Mucosa of rectum (tissue), 2 donors: ENCODE measurements around the gene KDM4F.

Experiments
- H3K27ac ChIP-seq, 2 donors: one replicate each; pipeline ENCODE4 v1.7.0; 2013; ENCODE audit warnings: inconsistent platforms in 2 of 2, low read depth in 2 of 2, low read length in 2 of 2
- H3K27me3 ChIP-seq, 2 donors: one replicate each; pipeline ENCODE4 v1.7.0; 2013; ENCODE audit warnings: low read length in 2 of 2; ENCODE audit not compliant: control insufficient read depth in 2 of 2, insufficient read depth in 2 of 2
- H3K36me3 ChIP-seq, 2 donors: one replicate each; pipeline ENCODE4 v1.7.0; 2013; ENCODE audit warnings: low read length in 2 of 2; ENCODE audit not compliant: control insufficient read depth in 2 of 2, insufficient read depth in 2 of 2
- H3K4me1 ChIP-seq, 2 donors: one replicate each; pipeline ENCODE4 v1.7.0; 2013; ENCODE audit warnings: low read length in 2 of 2, mild to moderate bottlenecking in 1 of 2; ENCODE audit not compliant: control insufficient read depth in 2 of 2, insufficient read depth in 2 of 2
- H3K4me3 ChIP-seq, 2 donors: one replicate each; pipeline ENCODE4 v1.7.0; 2013; ENCODE audit warnings: low read length in 2 of 2
- H3K9ac ChIP-seq, 2 donors: one replicate each; pipeline ENCODE4 v1.7.0; 2013; ENCODE audit warnings: low read length in 2 of 2, low read depth in 1 of 2, mild to moderate bottlenecking in 1 of 2
- H3K9me3 ChIP-seq, 2 donors: one replicate each; pipeline ENCODE4 v1.7.0; 2013; ENCODE audit warnings: low read length in 2 of 2; ENCODE audit not compliant: control insufficient read depth in 2 of 2
- donor health status: healthy.
- donor health status: Normal muscosa, but diverticular disease.

Gene KDM4F

GRCh38 chr11:95076416-95076815, 27.2 kb downstream of the KDM4F start:
- H3K4me3 ChIP-seq: no peak overlapping the region

GRCh38 chr11:95076981-95077380, 27.8 kb downstream of the KDM4F start:
- H3K9ac ChIP-seq: no peak overlapping the region
- no peak overlapping the region for H3K27ac ChIP-seq
- H3K4me1 ChIP-seq: peaks cover 0 to 15% of the 10 kb centered on the region in 2 donors
- H3K36me3 ChIP-seq: no peaks in the 10 kb centered on the region
- H3K9me3 ChIP-seq: no peaks in the 10 kb centered on the region
- H3K27me3 ChIP-seq: no peaks in the 10 kb centered on the region
- no peak overlapping the region for H3K4me3 ChIP-seq

More at GRCh38 chr11:95076416-95076815, 27.2 kb downstream of the KDM4F start:
- H3K9ac ChIP-seq: no peak overlapping the region
- H3K27ac ChIP-seq: no peak overlapping the region
- H3K9me3 ChIP-seq: no peaks in the 10 kb centered on the region
- H3K36me3 ChIP-seq: no peaks in the 10 kb centered on the region
- H3K27me3 ChIP-seq: no peaks in the 10 kb centered on the region
- H3K4me1 ChIP-seq: peaks cover 0 to 15% of the 10 kb centered on the region in 2 donors

GRCh38 chr11:95078526-95078925, 29.3 kb downstream of the KDM4F start:
- Histone ChIP-seq H3K9ac (no peak overlapping the region), H3K4me3 (no peak overlapping the region), H3K36me3 (no peaks in the 10 kb centered on the region), H3K27ac (no peak overlapping the region), H3K27me3 (no peaks in the 10 kb centered on the region), H3K9me3 (no peaks in the 10 kb centered on the region), H3K4me1 (peaks cover 0 to 15% of the 10 kb centered on the region in 2 donors)

- no peaks in the 10 kb centered on the region for H3K9me3 ChIP-seq
- no peak overlapping the region for H3K27ac ChIP-seq
- H3K27me3 ChIP-seq: no peaks in the 10 kb centered on the region
- H3K9ac ChIP-seq: no peak overlapping the region
- H3K4me1 ChIP-seq: peaks cover 0 to 6% of the 10 kb centered on the region in 2 donors
- no peaks in the 10 kb centered on the region for H3K36me3 ChIP-seq
- no peak overlapping the region for H3K4me3 ChIP-seq
These were observed 31.8 kb downstream of the KDM4F start for GRCh38 chr11:95081010-95081409.

GRCh38 chr11:95081412-95081811, 32.2 kb downstream of the KDM4F start:
- no peaks in the 10 kb centered on the region for H3K9me3 ChIP-seq
- no peak overlapping the region for H3K9ac ChIP-seq
- no peaks in the 10 kb centered on the region for H3K27me3 ChIP-seq
- H3K27ac ChIP-seq: no peak overlapping the region
- H3K4me3 ChIP-seq: no peak overlapping the region
- no peaks in the 10 kb centered on the region for H3K36me3 ChIP-seq
- H3K4me1 ChIP-seq: peaks cover 0 to 3% of the 10 kb centered on the region in 2 donors

GRCh38 chr11:95082576-95083001, 33.4 kb downstream of the KDM4F start:
- Histone ChIP-seq H3K27me3 (no peaks in the 10 kb centered on the region), H3K36me3 (no peaks in the 10 kb centered on the region), H3K27ac (no peak overlapping the region), H3K9ac (no peak overlapping the region), H3K9me3 (no peaks in the 10 kb centered on the region), H3K4me1 (no peaks in the 10 kb centered on the region), H3K4me3 (no peak overlapping the region)

- Histone ChIP-seq H3K4me3 (no peak overlapping the region), H3K27ac (no peak overlapping the region)
These were observed 35.3 kb downstream of the KDM4F start for GRCh38 chr11:95084509-95084908.

GRCh38 chr11:95085117-95085816, 36.0 kb downstream of the KDM4F start:
- H3K9ac ChIP-seq: no peak overlapping the region
- H3K27ac ChIP-seq: no peak overlapping the region
- no peaks in the 10 kb centered on the region for H3K27me3 ChIP-seq
- peaks cover under 1 to 2% of the 10 kb centered on the region in 2 donors for H3K4me1 ChIP-seq
- no peaks in the 10 kb centered on the region for H3K36me3 ChIP-seq
- H3K9me3 ChIP-seq: no peaks in the 10 kb centered on the region
- no peak overlapping the region for H3K4me3 ChIP-seq

More at GRCh38 chr11:95084509-95084908, 35.3 kb downstream of the KDM4F start:
- no peak overlapping the region for H3K9ac ChIP-seq
- no peaks in the 10 kb centered on the region for H3K27me3 ChIP-seq
- H3K36me3 ChIP-seq: no peaks in the 10 kb centered on the region
- no peaks in the 10 kb centered on the region for H3K9me3 ChIP-seq
- H3K4me1 ChIP-seq: peaks cover 0 to 2% of the 10 kb centered on the region in 2 donors

- H3K27ac ChIP-seq: no peak overlapping the region
- no peaks in the 10 kb centered on the region for H3K36me3 ChIP-seq
- H3K4me3 ChIP-seq: no peak overlapping the region
- H3K4me1 ChIP-seq: peaks cover 10 to 11% of the 10 kb centered on the region in 2 donors
- no peaks in the 10 kb centered on the region for H3K9me3 ChIP-seq
- H3K9ac ChIP-seq: no peak overlapping the region
- no peaks in the 10 kb centered on the region for H3K27me3 ChIP-seq
These were observed 36.9 kb downstream of the KDM4F start for GRCh38 chr11:95086151-95086550.

- Histone ChIP-seq H3K27ac (no peak overlapping the region), H3K4me1 (peaks cover 17 to 19% of the 10 kb centered on the region in 2 donors), H3K27me3 (no peaks in the 10 kb centered on the region), H3K9me3 (no peaks in the 10 kb centered on the region), H3K4me3 (no peak overlapping the region), H3K9ac (no peak overlapping the region), H3K36me3 (no peaks in the 10 kb centered on the region)
These were observed 37.8 kb downstream of the KDM4F start for GRCh38 chr11:95086836-95087570.
